CD4-positive, alpha-beta memory T cell (primary cell): ENCODE data around the gene SEMA3B. TPM values are rescaled to one million over a fixed set of nuclear protein-coding genes. Genes with fewer than 3 reads are reported as not detected.
A peak's percentile ranks its signal among the peaks of the same experiment; 100 is the strongest.

ENCODE experiments used
- CTCF ChIA-PET: fragments of 350-600 bp; sonication (Branson Sonifier 250); formaldehyde crosslinking; loops from one replicate; lab custom pipeline; 2021; ENCODE audit warnings: inconsistent platforms; ENCODE audit not compliant: partially characterized antibody; lab: Charles Lee
- POLR2A ChIA-PET: fragments of 350-600 bp; sonication (Branson Sonifier 250); formaldehyde crosslinking; loops from one replicate; lab custom pipeline; 2021; ENCODE audit not compliant: partially characterized antibody; lab: Charles Lee
- DNase-seq, 5 donors: peaks; one replicate each; pipeline versions ENCODE4 v3.0.0 to v3.0.0-alpha.2; 2020 to 2022; ENCODE audit warnings: mixed read lengths in 1 of 5
- H3K27ac ChIP-seq: one replicate; pipeline ENCODE4 v1.7.0; 2013; ENCODE audit warnings: low read depth, low read length
- H3K27me3 ChIP-seq: 2 replicates; pipeline ENCODE4 v1.7.0; 2013; ENCODE audit warnings: mild to moderate bottlenecking, low read length, moderate library complexity; ENCODE audit not compliant: insufficient read depth
- H3K36me3 ChIP-seq: 2 replicates; pipeline ENCODE4 v1.7.0; 2013; ENCODE audit warnings: mild to moderate bottlenecking, low read length, moderate library complexity; ENCODE audit not compliant: insufficient read depth
- H3K4me1 ChIP-seq: 2 replicates; pipeline ENCODE4 v1.7.0; 2013; ENCODE audit warnings: mild to moderate bottlenecking, low read length, moderate library complexity; ENCODE audit not compliant: insufficient read depth
- H3K4me3 ChIP-seq, 2 donors: one replicate each; pipeline ENCODE4 v1.7.0; 2013; ENCODE audit warnings: low read length in 2 of 2, mild to moderate bottlenecking in 1 of 2
- H3K9me3 ChIP-seq, 2 donors: one replicate each; pipeline ENCODE4 v1.7.0; 2013; ENCODE audit warnings: low read length in 2 of 2, control low read depth in 1 of 2; ENCODE audit not compliant: control insufficient read depth in 1 of 2
- H3K27ac Mint-ChIP-seq, 7 donors: one replicate each; pipeline ENCODE4 v1.8.0; 2020 to 2021; ENCODE audit warnings: mixed read lengths in 7 of 7, mild to moderate bottlenecking in 6 of 7, inconsistent platforms in 3 of 7, moderate library complexity in 3 of 7
- H3K27me3 Mint-ChIP-seq, 2 donors: one replicate each; pipeline ENCODE4 v1.8.0; 2020 to 2021; ENCODE audit warnings: mixed read lengths in 2 of 2
- H3K36me3 Mint-ChIP-seq, 2 donors: one replicate each; pipeline ENCODE4 v1.8.0; 2020 to 2021; ENCODE audit warnings: mixed read lengths in 2 of 2, inconsistent platforms in 1 of 2, mild to moderate bottlenecking in 1 of 2
- H3K4me1 Mint-ChIP-seq, 4 donors: one replicate each; pipeline ENCODE4 v1.8.0; 2020 to 2021; ENCODE audit warnings: mixed read lengths in 4 of 4, mild to moderate bottlenecking in 1 of 4
- H3K4me3 Mint-ChIP-seq, 8 donors: one replicate each; pipeline ENCODE4 v1.8.0; 2020 to 2021; ENCODE audit warnings: mixed read lengths in 8 of 8, mild to moderate bottlenecking in 7 of 8, moderate library complexity in 6 of 8, inconsistent platforms in 3 of 8
- H3K9me3 Mint-ChIP-seq, 8 donors: one replicate each; pipeline ENCODE4 v1.8.0; 2020 to 2021; ENCODE audit warnings: mixed read lengths in 8 of 8, mild to moderate bottlenecking in 5 of 8, inconsistent platforms in 3 of 8, moderate library complexity in 1 of 8
- intact Hi-C: fragments of 100-400 bp; cut with micrococcal nuclease; formaldehyde crosslinking; loops from one replicate; pipeline ENCODE4 v1.15.1; 2023
- polyA plus RNA-seq, 2 donors: library from polyadenylated mRNA; unstranded; fragments of 300-500 nt; fragmentation: Illumina TruSeq; gene quantifications; one replicate each; pipeline ENCODE4 v1.2.3, GENCODE V29; 2021
- total RNA-seq, 2 experiments: library from RNA; stranded (reverse); gene quantifications; one replicate each; pipeline ENCODE4 v1.2.3, GENCODE V29; 2021

Gene SEMA3B
- total and polyA plus RNA-seq, 4 experiments from 2014 or later = 0.50 to 0.87 TPM; not detected in 2

- Mint-ChIP-seq H3K4me3 (no peak overlapping the region), H3K27ac (peak overlapping the region in 2 of 7 donors; percentile 50 to 60)
- CTCF ChIA-PET = interaction anchor here (1.1 kb wide), 1 partner anchor 30 kb away, joined by 3 read pairs; no protein-coding TSS in a partner anchor
Measured at GRCh38 chr3:50294089-50294488, 25.1 kb downstream of the SEMA3B start.

GRCh38 chr3:50294492-50295403 lies 25.8 kb downstream of the SEMA3B start:
- intact Hi-C loops = no loop called here
- Mint-ChIP-seq H3K27ac (peak overlapping the region in 2 of 7 donors; percentile 50 to 77), H3K4me3 (peak overlapping the region in 1 of 8 donors; percentile 6), H3K4me1 (peaks cover 16 to 56% (median 30%) of the 10 kb centered on the region in 4 donors), H3K36me3 (peaks cover 0 to 13% of the 10 kb centered on the region in 2 donors), H3K9me3 (peaks cover 0 to 1% (median 0%) of the 10 kb centered on the region in 8 donors), H3K27me3 (no peaks in the 10 kb centered on the region)
- ChIA-PET CTCF (interaction anchor here (1.1 kb wide), 1 partner anchor 29 kb away, joined by 3 read pairs; no protein-coding TSS in a partner anchor), POLR2A (interaction anchor here (0.6 to 9.2 kb wide), 2 partner anchors 43 to 692 kb away, joined by 5 to 178 read pairs; partner anchors contain the start of gene RASSF1)
- H3K4me1 ChIP-seq = peaks cover 38% of the 10 kb centered on the region
- H3K36me3 ChIP-seq = peaks cover 7% of the 10 kb centered on the region
- DNase-seq = peak in 1 of 5 donors; percentile 31
- H3K27ac ChIP-seq = no peak overlapping the region
- no peak overlapping the region for H3K4me3 ChIP-seq
- H3K9me3 ChIP-seq = no peaks in the 10 kb centered on the region
- no peaks in the 10 kb centered on the region for H3K27me3 ChIP-seq

More at GRCh38 chr3:50294089-50294488, 25.1 kb downstream of the SEMA3B start:
- Histone ChIP-seq H3K4me3 (no peak overlapping the region), H3K27me3 (no peaks in the 10 kb centered on the region), H3K9me3 (no peaks in the 10 kb centered on the region), H3K27ac (no peak overlapping the region), H3K36me3 (peaks cover 13% of the 10 kb centered on the region), H3K4me1 (peaks cover 36% of the 10 kb centered on the region)
- Mint-ChIP-seq H3K9me3 (peaks cover 0 to 1% (median 0%) of the 10 kb centered on the region in 8 donors), H3K4me1 (peaks cover 15 to 54% (median 30%) of the 10 kb centered on the region in 4 donors), H3K27me3 (no peaks in the 10 kb centered on the region), H3K36me3 (peaks cover 0 to 15% of the 10 kb centered on the region in 2 donors)
- POLR2A ChIA-PET = interaction anchor here (0.8 to 9.2 kb wide), 2 partner anchors 31 to 44 kb away, joined by 3 to 178 read pairs; partner anchors contain the start of gene RASSF1
- DNase-seq = no peak
- intact Hi-C loops = no loop called here

DNA sequence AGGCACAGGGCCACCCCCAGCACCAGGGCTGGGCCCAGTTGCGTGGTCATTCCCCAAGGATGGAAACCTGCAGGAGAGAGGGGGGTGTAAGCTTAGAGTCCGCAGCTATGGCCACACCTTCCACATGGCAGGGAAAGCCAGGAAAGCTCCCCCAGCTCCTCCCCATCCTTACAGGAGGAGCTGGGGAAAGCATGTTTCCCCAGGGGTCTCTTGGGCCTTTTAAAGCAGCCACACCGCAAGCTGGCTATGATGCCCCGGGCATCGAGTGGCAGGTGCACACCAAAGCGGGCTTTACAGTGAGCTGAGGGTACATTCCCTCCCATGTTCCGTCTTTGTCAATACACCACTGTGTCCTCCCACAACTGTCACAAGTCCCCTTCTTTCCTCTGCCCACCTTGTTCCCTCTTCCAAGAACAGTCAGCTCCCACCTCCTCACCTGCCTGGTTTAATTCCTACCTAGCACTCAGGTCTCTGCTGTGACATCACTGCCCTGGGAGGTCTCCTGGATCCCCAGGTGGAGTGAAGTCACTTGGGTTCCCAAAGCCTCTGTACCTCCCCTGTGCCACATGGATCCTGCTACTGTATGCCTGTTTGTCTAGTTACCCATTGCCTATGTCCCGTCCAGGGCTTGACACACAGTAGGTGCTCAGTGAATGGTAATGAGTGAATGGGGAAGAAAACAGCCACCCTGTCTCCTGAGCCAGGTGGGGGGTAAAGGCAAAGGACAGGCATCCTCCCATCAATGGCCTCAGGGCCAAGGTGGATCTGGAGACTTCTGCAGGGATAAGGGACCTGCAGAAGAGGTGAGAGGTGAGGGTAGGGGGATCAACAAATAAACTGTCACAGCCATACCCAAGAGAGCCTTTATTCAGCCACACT lies 26.8 kb downstream of the SEMA3B start:
- peak overlapping the region in 1 of 8 donors; percentile 12 for H3K4me3 Mint-ChIP-seq
- H3K4me1 Mint-ChIP-seq = peaks cover 24 to 66% (median 38%) of the 10 kb centered on the region in 4 donors
- H3K27me3 ChIP-seq = no peaks in the 10 kb centered on the region
- peaks cover 0 to 1% (median 0%) of the 10 kb centered on the region in 8 donors for H3K9me3 Mint-ChIP-seq
- H3K27me3 Mint-ChIP-seq = no peaks in the 10 kb centered on the region
- peak in 1 of 5 donors; percentile 15 for DNase-seq
- H3K4me3 ChIP-seq = no peak overlapping the region
- H3K36me3 ChIP-seq = no peaks in the 10 kb centered on the region
- no peaks in the 10 kb centered on the region for H3K9me3 ChIP-seq
- peaks cover 0 to 11% of the 10 kb centered on the region in 2 donors for H3K36me3 Mint-ChIP-seq
- no peak overlapping the region for H3K27ac ChIP-seq
- POLR2A ChIA-PET = interaction anchor here (0.6 to 9.2 kb wide), 4 partner anchors 22 to 693 kb away, joined by 3 to 178 read pairs (median 50); partner anchors contain the start of genes HYAL2 and RASSF1
- H3K27ac Mint-ChIP-seq = peak overlapping the region; percentile 41 to 80 (median 65)
- CTCF ChIA-PET = no interaction called here
- H3K4me1 ChIP-seq = peaks cover 43% of the 10 kb centered on the region
- intact Hi-C loops = no loop called here

GRCh38 chr3:50296721-50297383 lies 27.9 kb downstream of the SEMA3B start:
- Histone ChIP-seq H3K9me3 (no peaks in the 10 kb centered on the region), H3K4me3 (no peak overlapping the region), H3K36me3 (no peaks in the 10 kb centered on the region), H3K4me1 (peaks cover 32% of the 10 kb centered on the region), H3K27me3 (no peaks in the 10 kb centered on the region), H3K27ac (peak overlapping the region; percentile 90)
- intact Hi-C loops = no loop called here
- CTCF ChIA-PET = interaction anchor here (1.6 to 3.8 kb wide), 4 partner anchors 18 to 50 kb away, joined by 5 to 37 read pairs (median 14); partner anchors contain the start of genes HYAL2 and LSMEM2
- DNase-seq = peak in 1 of 5 donors; percentile 44
- H3K4me1 Mint-ChIP-seq = peaks cover 20 to 61% (median 34%) of the 10 kb centered on the region in 4 donors
- peak overlapping the region in 2 of 8 donors; percentile 52 to 62 for H3K4me3 Mint-ChIP-seq
- peaks cover 0 to 7% of the 10 kb centered on the region in 2 donors for H3K36me3 Mint-ChIP-seq
- H3K27ac Mint-ChIP-seq = peak overlapping the region in 5 of 7 donors; percentile 72 to 100 (median 91)
- no peaks in the 10 kb centered on the region for H3K27me3 Mint-ChIP-seq
- peaks cover 0 to 1% (median 0%) of the 10 kb centered on the region in 8 donors for H3K9me3 Mint-ChIP-seq
- POLR2A ChIA-PET = interaction anchor here (0.9 to 9.2 kb wide), 5 partner anchors 9 to 54 kb away, joined by 3 to 178 read pairs (median 3); partner anchors contain the start of genes CYB561D2, HYAL2, NPRL2 and RASSF1

DNA sequence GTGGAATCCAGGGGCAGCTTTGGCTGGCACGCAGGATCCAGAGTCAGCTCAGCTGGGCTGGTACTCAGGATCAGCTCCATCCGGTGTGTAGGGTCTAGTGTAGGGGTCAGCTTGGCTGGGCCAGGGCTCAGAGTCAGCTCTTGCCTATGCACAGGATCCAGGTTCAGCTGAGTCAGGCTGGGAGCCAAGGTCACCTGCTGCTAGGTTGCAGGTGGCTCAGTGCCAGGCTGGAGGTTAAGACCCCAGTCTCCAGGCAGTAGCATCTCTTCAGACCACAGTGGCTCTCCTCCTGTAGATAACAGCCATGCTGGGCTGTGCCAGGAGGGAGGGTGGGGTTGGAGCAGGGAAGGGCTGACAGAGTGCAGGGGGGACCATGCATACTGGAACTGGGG lies 28.4 kb downstream of the SEMA3B start:
- H3K27me3 ChIP-seq = no peaks in the 10 kb centered on the region
- Mint-ChIP-seq H3K4me3 (peak overlapping the region in 4 of 8 donors; percentile 17 to 100 (median 98)), H3K4me1 (peaks cover 18 to 58% (median 34%) of the 10 kb centered on the region in 4 donors), H3K36me3 (peaks cover 0 to 7% of the 10 kb centered on the region in 2 donors), H3K9me3 (peaks cover 0 to 1% (median 0%) of the 10 kb centered on the region in 8 donors), H3K27ac (peak overlapping the region; percentile 15 to 100 (median 99)), H3K27me3 (no peaks in the 10 kb centered on the region)
- H3K36me3 ChIP-seq = no peaks in the 10 kb centered on the region
- no peaks in the 10 kb centered on the region for H3K9me3 ChIP-seq
- no peak overlapping the region for H3K4me3 ChIP-seq
- peak in 1 of 5 donors; percentile 20 for DNase-seq
- peak overlapping the region; percentile 90 for H3K27ac ChIP-seq
- ChIA-PET POLR2A (interaction anchor here (0.9 to 9.2 kb wide), 6 partner anchors 10 to 208 kb away, joined by 3 to 178 read pairs (median 4); partner anchors contain the start of genes CYB561D2, HYAL2, NPRL2 and RASSF1), CTCF (interaction anchor here (1.6 to 3.8 kb wide), 6 partner anchors 17 to 51 kb away, joined by 5 to 37 read pairs (median 12); partner anchors contain the start of genes HYAL2 and LSMEM2)
- intact Hi-C loops = no loop called here
- peaks cover 32% of the 10 kb centered on the region for H3K4me1 ChIP-seq
